ENCODE results near the gene LPP. TPM values are rescaled to one million over a fixed set of nuclear protein-coding genes. Genes with fewer than 3 reads are reported as not detected.

Gene LPP
- total and polyA plus RNA-seq, 2 donors (not counting 1 experiment from before 2014, with no cell fraction given): 7.6 to 81.7 TPM

DNA sequence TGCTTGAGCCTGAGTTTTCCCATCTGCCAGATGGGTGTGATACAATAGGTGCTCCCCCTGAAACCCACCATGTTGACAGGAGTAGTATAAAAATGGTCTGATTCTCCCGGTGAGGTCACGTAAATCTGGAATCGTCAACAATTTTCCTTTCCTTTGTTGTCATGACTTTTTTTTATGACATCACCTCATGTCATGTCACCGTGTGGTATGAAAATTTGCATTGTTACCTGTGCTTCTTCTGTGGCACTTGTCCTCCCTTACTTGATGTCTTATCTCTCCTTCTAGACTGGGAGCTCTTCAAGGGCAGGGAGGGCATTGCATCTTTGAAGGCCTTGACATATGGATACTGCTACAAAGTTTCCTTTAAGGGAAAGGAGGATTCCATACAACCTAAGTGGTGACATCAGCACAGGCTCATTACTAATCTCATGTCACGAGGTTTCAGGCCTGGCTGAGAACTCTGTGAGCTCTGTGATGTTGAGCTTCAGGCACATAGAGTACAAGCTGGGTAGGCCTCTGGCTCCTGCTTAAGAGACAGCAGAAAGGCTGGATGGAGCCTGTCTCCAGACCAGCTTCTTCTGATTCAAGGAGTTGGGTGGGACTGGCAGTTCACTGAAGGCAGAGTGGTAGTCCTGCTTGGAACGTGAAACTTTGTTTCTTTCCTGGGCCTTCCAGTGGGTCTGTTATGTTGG lies 66.3 kb downstream of the LPP start:
- Histone ChIP-seq H3K4me2 (replicated peaks; ENCODE audit: low read depth, low read length, poor library complexity, severe bottlenecking) (no peak overlapping the region), H3K9me3 (ENCODE audit: control extremely low read depth in 1 of 3, control insufficient read depth in 2 of 3, insufficient read depth in 1 of 3, low read length in 2 of 3) (no peaks in the 10 kb centered on the region), H3K27ac (ENCODE audit: low read length in 2 of 2) (no peak overlapping the region), H4K20me1 (ENCODE audit: control insufficient read depth, insufficient read depth, low read length, poor library complexity, severe bottlenecking) (no peaks in the 10 kb centered on the region), H3K4me1 (ENCODE audit: control insufficient read depth in 2 of 2, insufficient read depth in 2 of 2, low read length in 2 of 2) (peaks cover 8 to 14% of the 10 kb centered on the region in 2 donors), H3K9ac (ENCODE audit: low read length) (no peak overlapping the region), H3K36me3 (replicated peaks in 1 of 2; ENCODE audit: control extremely low read depth in 1 of 2, control insufficient read depth in 1 of 2, extremely low read depth in 1 of 2, insufficient read depth in 2 of 2, low read length in 1 of 2) (peaks cover 0 to 9% of the 10 kb centered on the region in 2 experiments), H3K27me3 (replicated peaks in 1 of 4; ENCODE audit: control extremely low read depth in 1 of 4, control insufficient read depth in 3 of 4, insufficient read depth in 4 of 4, low read length in 3 of 4) (no peaks in the 10 kb centered on the region), H3K4me3 (ENCODE audit: control extremely low read depth in 1 of 5, extremely low read depth in 1 of 5, insufficient read depth in 1 of 5, low read depth in 2 of 5, low read length in 4 of 5) (no peak overlapping the region), H2AFZ (ENCODE audit: insufficient read depth, low read depth, low read length, poor library complexity, severe bottlenecking) (no peak overlapping the region), H3K79me2 (ENCODE audit: control insufficient read depth, insufficient read depth, low read length) (peaks cover 77% of the 10 kb centered on the region)
- intact Hi-C loops (cut with micrococcal nuclease): no loop called here
- ChIA-PET CTCF (no interaction called here), POLR2A (no interaction called here)
- no peak for TF ChIP-seq EZH2 (IDR thresholded peaks at IDR 0.05; ENCODE audit: borderline replicate concordance, insufficient read depth, low read depth, low read length, poor library complexity, severe bottlenecking)
- TF ChIP-seq, protein P1, sequence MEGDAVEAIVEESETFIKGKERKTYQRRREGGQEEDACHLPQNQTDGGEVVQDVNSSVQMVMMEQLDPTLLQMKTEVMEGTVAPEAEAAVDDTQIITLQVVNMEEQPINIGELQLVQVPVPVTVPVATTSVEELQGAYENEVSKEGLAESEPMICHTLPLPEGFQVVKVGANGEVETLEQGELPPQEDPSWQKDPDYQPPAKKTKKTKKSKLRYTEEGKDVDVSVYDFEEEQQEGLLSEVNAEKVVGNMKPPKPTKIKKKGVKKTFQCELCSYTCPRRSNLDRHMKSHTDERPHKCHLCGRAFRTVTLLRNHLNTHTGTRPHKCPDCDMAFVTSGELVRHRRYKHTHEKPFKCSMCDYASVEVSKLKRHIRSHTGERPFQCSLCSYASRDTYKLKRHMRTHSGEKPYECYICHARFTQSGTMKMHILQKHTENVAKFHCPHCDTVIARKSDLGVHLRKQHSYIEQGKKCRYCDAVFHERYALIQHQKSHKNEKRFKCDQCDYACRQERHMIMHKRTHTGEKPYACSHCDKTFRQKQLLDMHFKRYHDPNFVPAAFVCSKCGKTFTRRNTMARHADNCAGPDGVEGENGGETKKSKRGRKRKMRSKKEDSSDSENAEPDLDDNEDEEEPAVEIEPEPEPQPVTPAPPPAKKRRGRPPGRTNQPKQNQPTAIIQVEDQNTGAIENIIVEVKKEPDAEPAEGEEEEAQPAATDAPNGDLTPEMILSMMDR (IDR thresholded peaks at IDR 0.05): no peak
- DNase-seq (no peak), ATAC-seq (ENCODE audit: low read depth) (no peak)
- Mint-ChIP-seq H3K4me1 (peaks cover 15% of the 10 kb centered on the region), H3K27me3 (no peaks in the 10 kb centered on the region), H3K9me3 (ENCODE audit: insufficient read depth) (no peaks in the 10 kb centered on the region), H3K27ac (no peak overlapping the region), H3K4me3 (no peak overlapping the region)
- 90% methylated on average over 2 of the region's 6 CpGs for WGBS (ENCODE audit: insufficient coverage)
